Measurements from ENCODE around the gene KCNQ2.
A peak's percentile ranks its signal among the peaks of the same experiment; 100 is the strongest.
"Not testable (repeated sequence)": the region's sequence is repeated elsewhere in the genome, so short reads cannot be mapped to it uniquely, and the experiment has no call there.

KCNQ2 gene

DNA sequence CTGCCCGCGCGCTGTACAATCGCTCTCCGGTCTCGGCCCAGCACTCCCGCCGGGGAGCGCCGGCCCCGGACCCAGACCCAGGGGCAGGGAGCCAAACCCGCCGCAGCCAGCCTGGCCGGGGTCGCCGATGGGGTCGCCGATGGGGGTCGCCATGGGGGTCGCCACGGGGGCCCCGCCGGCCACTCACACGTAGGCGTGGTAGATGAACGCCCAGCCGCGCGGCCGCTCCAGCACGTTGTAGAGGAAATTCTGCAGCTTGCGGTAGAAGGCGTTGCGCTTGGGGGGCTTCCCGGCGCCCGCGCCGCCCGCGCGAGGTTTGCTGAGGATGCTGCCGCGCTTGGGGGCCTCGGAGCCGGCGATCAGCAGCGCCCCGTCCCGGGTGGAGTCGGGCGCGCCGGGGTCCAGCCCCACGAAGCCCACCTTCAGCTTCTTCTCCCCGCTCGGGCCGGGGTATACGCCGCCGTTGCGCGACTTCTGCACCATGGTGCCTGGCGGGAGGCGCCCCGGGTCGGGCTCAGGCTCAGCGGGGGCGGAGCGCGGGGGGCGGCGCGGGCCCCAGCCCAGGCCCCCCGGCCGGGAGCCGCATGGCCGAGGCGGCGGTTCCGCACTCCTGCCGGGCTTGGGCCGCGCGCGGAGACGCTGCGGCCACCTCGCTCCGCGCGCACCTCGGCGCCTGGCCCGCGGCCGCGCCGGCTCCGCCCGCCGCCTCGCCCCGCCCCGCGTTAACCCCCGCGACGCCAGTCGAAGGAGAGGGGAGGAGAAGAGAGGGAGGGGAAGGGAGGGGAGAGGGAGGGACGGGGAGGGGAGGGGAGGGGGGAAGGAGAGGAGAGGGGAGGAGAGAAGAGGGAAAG, at the start of gene KCNQ2:
Gene KCNQ2, minus strand, starts transcription at position 675 of the 851 bp plus-strand sequence. Its CDS starts 192 bp downstream, at position 483.
- Mint-ChIP-seq H3K4me3 (no peak within 1 kb of the TSS), H3K36me3 (ENCODE audit: low read depth) (no peaks in the 10 kb centered on the region), H3K4me1 (ENCODE audit: low read depth) (peaks cover 8% of the 10 kb centered on the region), H3K9me3 (no peaks in the 10 kb centered on the region), H3K27me3 (peaks cover 31% of the 10 kb centered on the region), H3K27ac (no peak within 1 kb of the TSS)

DNA sequence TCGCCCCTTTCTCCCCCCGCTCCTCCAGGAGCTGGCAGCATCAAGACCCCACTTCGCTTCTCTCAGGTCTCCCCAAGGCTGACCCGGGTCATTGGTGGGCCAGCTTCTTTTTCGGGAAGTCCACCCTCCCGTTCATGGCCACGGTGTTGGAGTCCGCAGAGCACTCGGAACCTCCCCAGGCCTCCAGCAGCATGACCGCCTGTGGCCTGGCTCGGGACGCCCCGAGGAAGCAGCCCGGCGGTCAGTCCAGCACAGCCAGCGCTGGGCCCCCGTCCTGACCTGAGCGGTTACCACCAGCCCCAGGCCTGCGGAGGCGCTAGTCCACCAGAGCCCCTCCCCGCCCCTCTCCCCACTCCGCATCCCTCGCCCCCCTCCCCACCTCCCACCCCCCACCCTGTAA, 49.1 kb upstream of the KCNQ2 start:
- Mint-ChIP-seq H3K4me1 (ENCODE audit: low read depth) (peaks cover 10% of the 10 kb centered on the region), H3K36me3 (ENCODE audit: low read depth) (peaks cover 18% of the 10 kb centered on the region), H3K27ac (peak overlapping the region; percentile 52), H3K27me3 (no peaks in the 10 kb centered on the region), H3K4me3 (peak overlapping the region; percentile 83), H3K9me3 (peaks cover 5% of the 10 kb centered on the region)

- Mint-ChIP-seq H3K27ac (peak overlapping the region; percentile 52), H3K36me3 (ENCODE audit: low read depth) (peaks cover 18% of the 10 kb centered on the region), H3K9me3 (peaks cover 5% of the 10 kb centered on the region), H3K4me3 (peak overlapping the region; percentile 83), H3K27me3 (no peaks in the 10 kb centered on the region), H3K4me1 (ENCODE audit: low read depth) (peaks cover 10% of the 10 kb centered on the region)
Measured at GRCh38 chr20:63520934-63521601, 48.6 kb upstream of the KCNQ2 start.

- H3K27ac Mint-ChIP-seq, result peak within 1 kb of the TSS; percentile 52
- peaks cover 10% of the 10 kb centered on the region for H3K4me1 Mint-ChIP-seq (ENCODE audit: low read depth)
- H3K4me3 Mint-ChIP-seq, result peak within 1 kb of the TSS; percentile 83
Measured at GRCh38 chr20:63520504-63520933, 48.1 kb upstream of the KCNQ2 start, which contains the start of gene PPDPF. PPDPF (plus strand) TSS chr20:63520765; CDS start chr20:63521309, 544 bp downstream.

DNA sequence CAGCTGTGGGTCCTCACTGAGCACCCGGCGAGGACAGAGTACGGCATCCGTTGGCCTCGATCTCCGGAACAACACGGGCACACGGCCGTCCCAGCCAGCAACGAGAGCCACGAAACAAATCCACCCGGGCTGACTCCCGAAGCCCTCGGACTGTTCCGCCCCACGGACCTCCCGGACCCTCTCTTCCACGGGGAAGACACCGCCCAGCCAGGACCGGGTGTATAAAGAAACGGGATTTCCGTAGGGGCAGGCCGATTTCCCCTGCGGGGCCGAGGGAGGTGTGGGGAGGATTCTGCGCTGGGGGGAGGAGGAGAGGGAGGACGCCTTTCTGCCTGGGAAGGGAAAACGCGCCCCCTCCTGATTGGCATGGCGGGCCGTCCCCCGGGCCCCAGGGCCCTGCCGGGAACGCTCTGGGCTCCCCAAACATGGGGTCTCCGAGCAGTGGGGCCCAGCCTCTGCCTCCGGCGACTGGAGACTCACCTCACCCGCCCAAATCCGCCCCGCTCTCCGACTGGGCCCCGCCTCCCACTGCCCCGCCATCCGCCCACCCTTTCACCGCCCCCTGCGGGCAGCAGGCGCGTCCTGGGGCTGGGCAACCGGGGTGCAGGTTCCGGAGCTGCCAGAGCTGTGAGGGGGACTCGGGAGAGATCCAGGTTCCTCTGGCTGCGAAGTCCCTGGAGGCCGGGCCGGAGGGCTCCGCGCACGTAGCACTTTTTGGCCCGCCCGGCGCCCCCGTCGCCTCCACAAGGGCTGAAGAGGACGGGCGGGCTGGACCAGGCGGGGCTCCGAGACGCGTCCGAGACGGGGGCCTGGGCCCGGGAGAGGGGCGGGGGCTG, 47.4 kb upstream of the KCNQ2 start:
- no peaks in the 10 kb centered on the region for H3K27me3 Mint-ChIP-seq
- H3K27ac Mint-ChIP-seq, result no peak overlapping the region

More at GRCh38 chr20:63520504-63520933, 48.1 kb upstream of the KCNQ2 start, which contains the start of gene PPDPF:
- no peaks in the 10 kb centered on the region for H3K27me3 Mint-ChIP-seq
- peaks cover 5% of the 10 kb centered on the region for H3K9me3 Mint-ChIP-seq
- peaks cover 18% of the 10 kb centered on the region for H3K36me3 Mint-ChIP-seq (ENCODE audit: low read depth)

GRCh38 chr20:63518946-63519667, 46.7 kb upstream of the KCNQ2 start:
- Mint-ChIP-seq H3K9me3 (peaks cover 10% of the 10 kb centered on the region), H3K36me3 (ENCODE audit: low read depth) (peaks cover 18% of the 10 kb centered on the region), H3K27ac (no peak overlapping the region), H3K4me1 (ENCODE audit: low read depth) (peaks cover 10% of the 10 kb centered on the region), H3K4me3 (peak overlapping the region; percentile 64), H3K27me3 (no peaks in the 10 kb centered on the region)

More for the DNA sequence above, 47.4 kb upstream of the KCNQ2 start:
- peaks cover 10% of the 10 kb centered on the region for H3K4me1 Mint-ChIP-seq (ENCODE audit: low read depth)
- peak overlapping the region; percentile 64 for H3K4me3 Mint-ChIP-seq
- H3K36me3 Mint-ChIP-seq (ENCODE audit: low read depth), result peaks cover 18% of the 10 kb centered on the region
- peaks cover 5% of the 10 kb centered on the region for H3K9me3 Mint-ChIP-seq

DNA sequence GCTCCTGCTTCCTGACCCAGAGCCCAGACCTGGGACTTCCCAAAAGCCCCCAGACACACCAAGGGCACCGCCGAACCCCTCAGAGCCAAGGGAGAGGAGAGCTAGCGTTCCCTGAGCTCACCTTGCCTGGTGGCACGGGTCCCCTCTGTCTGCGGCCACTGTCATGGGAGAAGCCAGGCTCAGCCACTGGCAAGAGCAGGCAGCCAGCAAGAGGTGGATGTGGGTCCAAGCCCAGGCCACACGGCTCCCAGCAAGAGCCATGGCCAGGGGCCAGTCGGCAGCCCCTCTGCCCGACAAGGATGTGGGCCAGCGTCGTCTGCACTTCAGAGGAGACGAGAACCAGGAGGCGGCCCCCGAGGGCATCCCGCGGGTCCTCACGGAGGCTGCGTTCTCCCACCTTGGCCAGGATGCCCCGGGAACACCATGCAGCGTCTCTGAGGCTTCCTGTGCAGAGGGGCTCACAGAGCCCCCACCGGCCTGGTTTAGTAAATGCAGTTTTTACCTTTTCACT, 46.0 kb upstream of the KCNQ2 start:
- Mint-ChIP-seq H3K27ac (no peak overlapping the region), H3K4me3 (no peak overlapping the region), H3K4me1 (ENCODE audit: low read depth) (peaks cover 7% of the 10 kb centered on the region), H3K27me3 (peaks cover 2% of the 10 kb centered on the region), H3K9me3 (peaks cover 8% of the 10 kb centered on the region), H3K36me3 (ENCODE audit: low read depth) (peaks cover 12% of the 10 kb centered on the region)

- Mint-ChIP-seq H3K9me3 (peaks cover 10% of the 10 kb centered on the region), H3K27ac (no peak overlapping the region), H3K4me3 (no peak overlapping the region), H3K4me1 (ENCODE audit: low read depth) (peaks cover 5% of the 10 kb centered on the region), H3K27me3 (peaks cover 7% of the 10 kb centered on the region), H3K36me3 (ENCODE audit: low read depth) (peaks cover 6% of the 10 kb centered on the region)
Measured at GRCh38 chr20:63517376-63518309, 45.2 kb upstream of the KCNQ2 start.

DNA sequence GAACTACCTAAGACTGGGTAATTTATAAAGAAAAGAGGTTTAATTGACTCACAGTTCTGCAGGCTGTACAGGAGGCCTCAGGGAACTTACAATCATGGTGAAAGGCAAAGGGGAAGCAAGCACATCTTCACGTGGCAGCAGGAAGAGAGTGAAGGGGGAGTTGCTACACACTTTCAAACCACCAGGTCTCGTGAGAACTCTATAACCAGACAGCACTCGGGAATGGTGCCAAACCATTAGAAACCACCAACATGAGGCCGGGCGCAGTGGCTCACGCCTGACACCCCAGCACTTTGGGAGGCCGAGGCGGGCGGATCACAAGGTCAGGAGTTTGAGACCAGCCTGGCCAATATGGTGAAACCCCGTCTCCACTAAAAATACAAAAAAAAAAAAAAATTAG, 42.1 kb upstream of the KCNQ2 start:
- not testable (repeated sequence) for H3K4me3 Mint-ChIP-seq; H3K4me1 Mint-ChIP-seq (ENCODE audit: low read depth); H3K27ac Mint-ChIP-seq; H3K36me3 Mint-ChIP-seq (ENCODE audit: low read depth)
- H3K27me3 Mint-ChIP-seq, result peaks cover 28% of the 10 kb centered on the region
- H3K9me3 Mint-ChIP-seq, result peaks cover 10% of the 10 kb centered on the region

DNA sequence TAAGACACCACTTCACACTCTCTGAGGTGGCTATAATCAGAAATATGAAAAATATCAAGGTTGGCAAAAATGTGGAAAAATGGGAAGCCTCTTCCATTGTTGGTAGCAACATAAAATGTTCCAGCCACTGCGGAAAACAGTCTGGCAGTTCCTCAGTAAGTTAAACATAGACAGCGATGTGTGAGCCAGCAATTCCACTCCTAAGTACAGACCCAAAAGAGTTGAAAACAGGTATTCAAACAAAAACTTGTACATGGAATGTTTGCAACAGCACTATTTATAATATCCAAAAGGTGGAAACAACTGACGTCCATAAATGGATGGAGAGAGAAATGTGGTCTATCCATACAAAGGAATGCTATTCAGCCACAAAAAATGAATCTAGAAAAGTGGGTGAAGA, 40.8 kb upstream of the KCNQ2 start:
- H3K36me3 Mint-ChIP-seq (ENCODE audit: low read depth), result no peaks in the 10 kb centered on the region
- H3K27me3 Mint-ChIP-seq, result peaks cover 37% of the 10 kb centered on the region

GRCh38 chr20:63509088-63509564, 36.7 kb upstream of the KCNQ2 start:
- Mint-ChIP-seq H3K27me3 (peaks cover 53% of the 10 kb centered on the region), H3K27ac (no peak overlapping the region), H3K36me3 (ENCODE audit: low read depth) (no peaks in the 10 kb centered on the region), H3K9me3 (peaks cover 9% of the 10 kb centered on the region), H3K4me3 (no peak overlapping the region), H3K4me1 (ENCODE audit: low read depth) (peaks cover 3% of the 10 kb centered on the region)

More for the DNA sequence above, 40.8 kb upstream of the KCNQ2 start:
- no peaks in the 10 kb centered on the region for H3K4me1 Mint-ChIP-seq (ENCODE audit: low read depth)
- H3K4me3 Mint-ChIP-seq, result no peak overlapping the region
- H3K27ac Mint-ChIP-seq, result no peak overlapping the region
- peaks cover 10% of the 10 kb centered on the region for H3K9me3 Mint-ChIP-seq

DNA sequence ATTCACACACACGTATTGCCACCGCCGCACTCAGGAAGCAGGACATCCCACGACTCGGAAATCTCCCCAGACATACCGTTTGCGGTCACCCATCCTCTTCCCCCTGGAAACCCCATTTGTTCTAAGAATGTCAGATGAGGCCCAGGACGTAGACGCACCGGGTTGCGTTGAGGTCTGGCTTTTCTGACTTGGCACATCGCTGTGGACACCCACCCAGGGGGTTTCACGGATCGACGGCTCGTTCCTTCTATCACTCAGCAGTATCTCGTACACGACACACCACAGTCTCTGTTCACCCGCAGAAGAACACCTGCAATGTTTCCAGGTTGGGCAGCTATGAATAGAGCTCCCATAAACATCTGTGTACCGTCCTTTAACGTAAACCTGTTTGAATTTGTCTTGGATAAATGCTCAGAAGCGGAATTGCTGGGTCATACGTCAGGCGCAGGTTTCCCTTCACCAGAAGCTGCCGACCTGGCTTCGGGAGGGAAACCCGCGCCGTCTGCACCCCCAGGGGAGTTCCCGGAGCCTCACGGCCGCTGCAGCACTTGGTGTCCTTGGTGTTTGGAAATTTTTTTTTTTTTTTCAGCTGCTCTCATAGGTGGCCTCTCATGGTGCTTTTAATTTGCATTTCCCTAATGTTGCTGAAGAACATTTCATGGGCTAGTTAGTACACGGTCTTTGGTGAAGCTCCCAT, 35.8 kb upstream of the KCNQ2 start:
- Mint-ChIP-seq H3K4me1 (ENCODE audit: low read depth) (peaks cover 3% of the 10 kb centered on the region), H3K27ac (no peak overlapping the region), H3K27me3 (peaks cover 55% of the 10 kb centered on the region), H3K36me3 (ENCODE audit: low read depth) (no peaks in the 10 kb centered on the region), H3K4me3 (no peak overlapping the region), H3K9me3 (peaks cover 4% of the 10 kb centered on the region)
